ENCODE results near the gene PPP2CA. TPM values are rescaled to one million over a fixed set of nuclear protein-coding genes. Genes with fewer than 3 reads are reported as not detected.
A peak's percentile ranks its signal among the peaks of the same experiment; 100 is the strongest.

PPP2CA gene
- total RNA-seq (2016; rRNA removed; fragmentation: Illumina TruSeq; extraction: Trizol) (171 and 233 TPM in 2 replicates), polyA plus RNA-seq (2011; rRNA removed) (58.8 and 82.4 TPM in 2 replicates), polyA minus RNA-seq (2011; rRNA and poly(A)+ RNA removed; ENCODE audit: low replicate concordance) (21.1 and 47.5 TPM in 2 replicates), Bru-seq, nascent RNA (percentile 96 among the genes with signal in this experiment), BruChase-seq, experiment 1, labeled RNA remaining after a 6-hour chase (percentile 99 among the genes with signal in this experiment), BruChase-seq, experiment 2, labeled RNA remaining after a 2-hour chase (percentile 99 among the genes with signal in this experiment)
- 21.6 and 28.6 TPM in 2 replicates for total RNA-seq (2016; cell fraction: cytosol; rRNA removed; fragmentation: Illumina TruSeq; extraction: Trizol; ENCODE audit: low read depth)
- 162 and 226 TPM in 2 replicates for total RNA-seq (2016; cell fraction: insoluble cytoplasmic fraction; rRNA removed; fragmentation: Illumina TruSeq; extraction: Trizol)
- 47.0 and 51.3 TPM in 2 replicates for total RNA-seq (2016; cell fraction: membrane; rRNA removed; fragmentation: Illumina TruSeq; extraction: Trizol)
- 47.7 and 59.2 TPM in 2 replicates for total RNA-seq (2016; cell fraction: nucleus; rRNA removed; fragmentation: Illumina TruSeq; extraction: Trizol)
- 55.3 and 74.3 TPM in 2 replicates for polyA plus RNA-seq (2011; cell fraction: cytosol; rRNA removed)
- polyA plus RNA-seq (2011; cell fraction: nucleus; rRNA removed), result 25.5 and 29.5 TPM in 2 replicates
- 83.8 and 93.7 TPM in 2 replicates for polyA plus RNA-seq (2012)
- 12.3 and 12.6 TPM in 2 replicates for polyA plus RNA-seq (2016; cell fraction: cytosol; fragmentation: Illumina TruSeq; extraction: Trizol; ENCODE audit: low read depth)
- 264 and 283 TPM in 2 replicates for polyA plus RNA-seq (2016; cell fraction: insoluble cytoplasmic fraction; fragmentation: Illumina TruSeq; extraction: Trizol; ENCODE audit: low read depth)
- 21.0 and 27.2 TPM in 2 replicates for polyA plus RNA-seq (2016; cell fraction: membrane; fragmentation: Illumina TruSeq; extraction: Trizol; ENCODE audit: low read depth)
- polyA plus RNA-seq (2016; cell fraction: nucleus; fragmentation: Illumina TruSeq; extraction: Trizol; ENCODE audit: insufficient read depth, low read depth), result 87.6 and 93.0 TPM in 2 replicates
- polyA minus RNA-seq (2011; cell fraction: cytosol; rRNA and poly(A)+ RNA removed), result 77.8 and 82.7 TPM in 2 replicates
- polyA minus RNA-seq (2011; cell fraction: nucleus; rRNA and poly(A)+ RNA removed), result 39.3 and 42.2 TPM in 2 replicates
- long read RNA-seq, experiment 1, full-length matches to known transcripts, result 248 of 263 reads
- long read RNA-seq, experiment 1, partial matches to known transcripts, result 5 of 263 reads
- long read RNA-seq, experiment 1, other reads (novel, unspliced or antisense), result 10 of 263 reads
- long read RNA-seq, experiment 2, full-length matches to known transcripts, result 138 of 250 reads
- long read RNA-seq, experiment 2, partial matches to known transcripts, result 64 of 250 reads
- long read RNA-seq, experiment 2, other reads (novel, unspliced or antisense), result 48 of 250 reads

DNA sequence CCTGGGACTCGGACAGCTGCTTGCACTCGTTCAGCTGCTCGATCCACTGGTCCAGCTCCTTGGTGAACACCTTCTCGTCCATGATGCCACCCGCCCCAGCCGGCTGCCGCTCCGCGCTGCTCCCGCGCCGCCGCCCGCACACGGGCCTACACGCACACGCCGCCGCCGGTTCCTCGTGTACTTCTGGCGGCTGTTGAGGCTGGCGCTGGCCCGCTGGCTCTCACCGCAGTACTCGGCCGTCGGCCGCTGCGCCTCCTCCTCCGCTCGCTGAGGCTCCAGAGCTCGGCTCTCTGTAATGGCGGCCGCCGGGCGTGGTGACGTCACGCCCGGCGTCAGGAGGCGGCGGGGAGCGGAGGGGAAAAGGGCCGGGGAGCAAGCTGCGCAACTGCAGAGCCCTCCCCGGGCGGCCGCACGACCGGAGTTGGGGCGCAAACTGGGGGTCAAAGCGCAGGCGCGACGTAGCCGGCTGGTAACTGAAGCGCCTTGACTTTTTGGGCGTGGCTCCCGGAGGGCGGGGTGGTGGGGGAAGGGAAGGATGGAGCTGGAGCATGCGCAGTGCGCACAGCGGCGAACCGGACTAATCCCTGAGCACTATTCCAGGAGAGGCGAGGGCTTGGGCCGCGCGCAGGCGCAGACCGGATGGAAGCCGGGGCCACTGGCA, at the start of gene PPP2CA:
PPP2CA (minus strand) TSS at position 294 of the 661 bp plus-strand sequence; CDS start at position 82, 212 bp downstream.
- FAIRE-seq (peak; percentile 91), DNase-seq (ENCODE audit: low spot score) (peak; percentile 95), ATAC-seq (peak; percentile 90)
- peak within 1 kb of the TSS; percentile 88 to 98 (median 93) for H3K4me3 ChIP-seq (replicated peaks in 1 of 3; ENCODE audit: insufficient read depth in 1 of 3, low read depth in 2 of 3, low read length in 3 of 3)
- peak within 1 kb of the TSS; percentile 97 for H3K27ac ChIP-seq (ENCODE audit: extremely low read length, insufficient read depth, low read length)
- in situ Hi-C loops (cut with HindIII; ENCODE audit: extremely low pct_ligation_motif_present, low pct_unique_long_range_greater_than_20kb), result loop anchor here (5.0 kb wide), 2 partner anchors 49 to 61 kb away; partner anchors contain the start of gene SKP1
- peaks cover 0 to 4% of the 10 kb centered on the region in 2 experiments; a peak in 1 of 5 replicates for H3K36me3 ChIP-seq (replicated peaks in 1 of 2; ENCODE audit: control insufficient read depth in 1 of 2, insufficient read depth in 2 of 2, low read length in 2 of 2)
- no TSS peak for BruUV-seq (replicated peaks)
- intact Hi-C loops (cut with micrococcal nuclease; ENCODE audit: unreplicated experiment), result loop anchor here (2.0 to 5.0 kb wide), 2 partner anchors 15 to 49 kb away; partner anchors contain the start of gene SKP1
- H3K9me3 ChIP-seq (ENCODE audit: low read length), result no peaks in the 10 kb centered on the region
- H3K27me3 ChIP-seq (ENCODE audit: control insufficient read depth in 1 of 2, insufficient read depth in 2 of 2, low read length in 2 of 2), result no peaks in the 10 kb centered on the region; a peak in 1 of 5 replicates
- CTCF ChIA-PET (ENCODE audit: low intra/inter-chr PET ratio, low total read pairs), result interaction anchor here (1.7 kb wide), 1 partner anchor 64 kb away, joined by 9 read pairs; no protein-coding TSS in a partner anchor
- H2AFZ ChIP-seq (ENCODE audit: low read length), result no peak within 1 kb of the TSS
- WGBS (ENCODE audit: low lambda C conversion rate), result 0% methylated on average over 25 of the region's 73 CpGs
- H3K9ac ChIP-seq (ENCODE audit: insufficient read depth, low read depth, low read length), result peak within 1 kb of the TSS; percentile 99
- peaks cover 49% of the 10 kb centered on the region for H3K79me2 ChIP-seq (ENCODE audit: insufficient read depth, low read length)
- H3K4me2 ChIP-seq (ENCODE audit: low read depth, low read length), result peak within 1 kb of the TSS; percentile 86
- POLR2A ChIA-PET, result interaction anchor here (0.5 to 3.3 kb wide), 32 partner anchors 9 to 624 kb away, joined by 3 to 59 read pairs (median 4); partner anchors contain the start of genes CDKN2AIPNL and SKP1
- H4K20me1 ChIP-seq (ENCODE audit: insufficient read depth, low read length), result peaks cover 43% of the 10 kb centered on the region
- peaks cover 49% of the 10 kb centered on the region for H3K4me1 ChIP-seq (ENCODE audit: insufficient read depth, low read length)
- TF ChIP-seq GLI4 (CRISPR knock-in tag; IDR thresholded peaks at IDR 0.05; ENCODE audit: borderline replicate concordance), result no peak
- TF ChIP-seq ZNF616 (CRISPR knock-in tag; IDR thresholded peaks at IDR 0.05; ENCODE audit: low read depth), result no peak
- TF ChIP-seq ZNF816 (CRISPR knock-in tag; IDR thresholded peaks at IDR 0.05; ENCODE audit: borderline replicate concordance), result no peak
- 0 out of 2 replicates have a peak, but pooled peaks have one; percentile 5 for TF ChIP-seq CEBPG (CRISPR knock-in tag; IDR thresholded peaks at IDR 0.05)
- no peak for TF ChIP-seq PAWR (CRISPR knock-in tag; IDR thresholded peaks at IDR 0.05; ENCODE audit: borderline replicate concordance)
- TF ChIP-seq FOXC1 (CRISPR knock-in tag; IDR thresholded peaks at IDR 0.05; ENCODE audit: borderline replicate concordance), result peak; percentile 61
- no peak for TF ChIP-seq NFIC (IDR thresholded peaks at IDR 0.05; ENCODE audit: low read length)
- no peak for TF ChIP-seq KAT2B (IDR thresholded peaks at IDR 0.05; ENCODE audit: borderline replicate concordance, low read depth, low read length)
- TF ChIP-seq, protein P1, sequence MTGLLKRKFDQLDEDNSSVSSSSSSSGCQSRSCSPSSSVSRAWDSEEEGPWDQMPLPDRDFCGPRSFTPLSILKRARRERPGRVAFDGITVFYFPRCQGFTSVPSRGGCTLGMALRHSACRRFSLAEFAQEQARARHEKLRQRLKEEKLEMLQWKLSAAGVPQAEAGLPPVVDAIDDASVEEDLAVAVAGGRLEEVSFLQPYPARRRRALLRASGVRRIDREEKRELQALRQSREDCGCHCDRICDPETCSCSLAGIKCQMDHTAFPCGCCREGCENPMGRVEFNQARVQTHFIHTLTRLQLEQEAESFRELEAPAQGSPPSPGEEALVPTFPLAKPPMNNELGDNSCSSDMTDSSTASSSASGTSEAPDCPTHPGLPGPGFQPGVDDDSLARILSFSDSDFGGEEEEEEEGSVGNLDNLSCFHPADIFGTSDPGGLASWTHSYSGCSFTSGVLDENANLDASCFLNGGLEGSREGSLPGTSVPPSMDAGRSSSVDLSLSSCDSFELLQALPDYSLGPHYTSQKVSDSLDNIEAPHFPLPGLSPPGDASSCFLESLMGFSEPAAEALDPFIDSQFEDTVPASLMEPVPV (CRISPR knock-in tag; IDR thresholded peaks at IDR 0.05), result peak; percentile 47; the same call in 1 of the 2 replicates
- TF ChIP-seq, protein P2, sequence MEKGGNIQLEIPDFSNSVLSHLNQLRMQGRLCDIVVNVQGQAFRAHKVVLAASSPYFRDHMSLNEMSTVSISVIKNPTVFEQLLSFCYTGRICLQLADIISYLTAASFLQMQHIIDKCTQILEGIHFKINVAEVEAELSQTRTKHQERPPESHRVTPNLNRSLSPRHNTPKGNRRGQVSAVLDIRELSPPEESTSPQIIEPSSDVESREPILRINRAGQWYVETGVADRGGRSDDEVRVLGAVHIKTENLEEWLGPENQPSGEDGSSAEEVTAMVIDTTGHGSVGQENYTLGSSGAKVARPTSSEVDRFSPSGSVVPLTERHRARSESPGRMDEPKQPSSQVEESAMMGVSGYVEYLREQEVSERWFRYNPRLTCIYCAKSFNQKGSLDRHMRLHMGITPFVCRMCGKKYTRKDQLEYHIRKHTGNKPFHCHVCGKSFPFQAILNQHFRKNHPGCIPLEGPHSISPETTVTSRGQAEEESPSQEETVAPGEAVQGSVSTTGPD (CRISPR knock-in tag; IDR thresholded peaks at IDR 0.05), result no peak
- TF ChIP-seq ZNF3 (CRISPR knock-in tag; IDR thresholded peaks at IDR 0.05), result no peak
- TF ChIP-seq XBP1 (CRISPR knock-in tag; IDR thresholded peaks at IDR 0.05), result no peak
- 0 out of 2 replicates have a peak, but pooled peaks have one; percentile 71 for TF ChIP-seq HOXA9 (CRISPR knock-in tag; IDR thresholded peaks at IDR 0.05; ENCODE audit: borderline replicate concordance)
- no peak for TF ChIP-seq ZNF430 (CRISPR knock-in tag; IDR thresholded peaks at IDR 0.05)
- peak; percentile 9; the same call in 1 of the 3 replicates for TF ChIP-seq MXI1 (IDR thresholded peaks at IDR 0.05; ENCODE audit: borderline replicate concordance, low read depth, low read length)
- TF ChIP-seq GTF2F1 (IDR thresholded peaks at IDR 0.05; ENCODE audit: low read length), result no peak

Data from HepG2 (cell line).